Measurements from ENCODE around the gene ATP5F1C. TPM values are rescaled to one million over a fixed set of nuclear protein-coding genes. Genes with fewer than 3 reads are reported as not detected.

ATP5F1C gene
- total and polyA plus RNA-seq, 10 of the 15 experiments (the other 5 are each of a cell fraction or from before 2014, with no cell fraction given), result 307 to 978 (median 454) TPM

DNA sequence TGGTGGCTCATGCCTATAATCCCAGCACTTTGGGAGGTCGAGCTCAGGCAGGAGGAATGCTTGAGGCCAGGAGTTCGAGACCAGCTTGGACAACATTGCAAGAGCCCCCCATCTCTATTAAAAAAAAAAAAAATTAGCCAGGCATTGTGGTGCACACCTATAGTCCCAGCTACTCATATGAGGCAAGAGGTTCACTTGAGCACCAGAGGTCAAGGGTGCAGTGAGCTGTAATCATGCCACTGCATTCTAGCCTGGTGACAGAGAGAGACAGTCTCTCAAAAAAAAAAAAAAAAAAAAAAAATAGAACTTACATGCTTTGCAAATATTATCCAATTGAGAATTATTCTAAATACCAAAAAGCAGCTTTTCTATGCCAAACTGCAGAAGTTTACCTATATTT is 11.2 kb upstream of the ATP5F1C start:
- Histone ChIP-seq H3K27me3 (replicated peaks in 1 of 2; ENCODE audit: control insufficient read depth in 2 of 2, insufficient read depth in 2 of 2, low read length in 1 of 2) (no peaks in the 10 kb centered on the region), H3K9me3 (replicated peaks; ENCODE audit: control insufficient read depth, insufficient read depth, low read length) (no peaks in the 10 kb centered on the region), H3K27ac (ENCODE audit: control insufficient read depth, insufficient read depth) (no peak overlapping the region), H3K4me2 (ENCODE audit: control insufficient read depth, insufficient read depth) (no peak overlapping the region), H2AFZ (ENCODE audit: control insufficient read depth, low read depth, low read length) (no peak overlapping the region), H3K9ac (ENCODE audit: control insufficient read depth, insufficient read depth, low read length) (no peak overlapping the region), H3K36me3 (ENCODE audit: control insufficient read depth in 2 of 2, insufficient read depth in 2 of 2, low read length in 1 of 2) (peaks cover 3 to 34% of the 10 kb centered on the region in 2 experiments), H3K4me3 (no peak overlapping the region), H4K20me1 (ENCODE audit: control insufficient read depth, insufficient read depth) (no peaks in the 10 kb centered on the region), H3K79me2 (ENCODE audit: control insufficient read depth, insufficient read depth, low read length) (no peaks in the 10 kb centered on the region; the same call in 1 of the 2 replicates), H3K4me1 (ENCODE audit: control insufficient read depth, insufficient read depth, low read length) (no peaks in the 10 kb centered on the region)
- ChIA-PET RAD21 (ENCODE audit: unreplicated experiment) (no interaction called here), CTCF (interaction anchor here (1.1 kb wide), 1 partner anchor 21 kb away, joined by 3 read pairs; no protein-coding TSS in a partner anchor), POLR2A (no interaction called here), SMC1A (ENCODE audit: uncharacterized antibody, unreplicated experiment) (interaction anchor here (0.6 to 0.7 kb wide), 2 partner anchors 27 to 1531 kb away, joined by 3 to 4 read pairs; no protein-coding TSS in a partner anchor)
- in situ Hi-C loops (cut with MboI) (no loop called here), intact Hi-C loops (cut with micrococcal nuclease; ENCODE audit: unreplicated experiment) (no loop called here)
- DNase-seq (ENCODE audit: low read depth, low spot score), result no peak
- TF ChIP-seq NR2F1 (conservative IDR thresholded peaks at IDR 0.05) (no peak), MAX (IDR thresholded peaks at IDR 0.05; ENCODE audit: low read depth, low read length) (no peak), NBN (IDR thresholded peaks at IDR 0.05) (no peak), NFIC (IDR thresholded peaks at IDR 0.05; ENCODE audit: low read depth, low read length) (no peak), CHD1 (IDR thresholded peaks at IDR 0.05; ENCODE audit: low read depth, low read length) (no peak), POLR2A (IDR thresholded peaks at IDR 0.05; ENCODE audit: low read depth, low read length) (no peak), TBL1XR1 (IDR thresholded peaks at IDR 0.05; ENCODE audit: low read depth, low read length) (no peak), RELA (IDR thresholded peaks at IDR 0.05; ENCODE audit: borderline replicate concordance, partially characterized antibody) (no peak), PAX8 (IDR thresholded peaks at IDR 0.05) (no peak), NFYB (IDR thresholded peaks at IDR 0.05; ENCODE audit: insufficient read depth, low read depth, low read length) (no peak), ZNF207 (IDR thresholded peaks at IDR 0.05; ENCODE audit: borderline replicate concordance) (no peak), GABPA (IDR thresholded peaks at IDR 0.05; ENCODE audit: low read depth) (no peak), DPF2 (IDR thresholded peaks at IDR 0.05) (no peak), EZH2 (IDR thresholded peaks at IDR 0.05; ENCODE audit: borderline replicate concordance, control insufficient read depth, low read depth, low read length) (no peak), HCFC1 (IDR thresholded peaks at IDR 0.05; ENCODE audit: low read length) (no peak)
- TF ChIP-seq, protein P1, sequence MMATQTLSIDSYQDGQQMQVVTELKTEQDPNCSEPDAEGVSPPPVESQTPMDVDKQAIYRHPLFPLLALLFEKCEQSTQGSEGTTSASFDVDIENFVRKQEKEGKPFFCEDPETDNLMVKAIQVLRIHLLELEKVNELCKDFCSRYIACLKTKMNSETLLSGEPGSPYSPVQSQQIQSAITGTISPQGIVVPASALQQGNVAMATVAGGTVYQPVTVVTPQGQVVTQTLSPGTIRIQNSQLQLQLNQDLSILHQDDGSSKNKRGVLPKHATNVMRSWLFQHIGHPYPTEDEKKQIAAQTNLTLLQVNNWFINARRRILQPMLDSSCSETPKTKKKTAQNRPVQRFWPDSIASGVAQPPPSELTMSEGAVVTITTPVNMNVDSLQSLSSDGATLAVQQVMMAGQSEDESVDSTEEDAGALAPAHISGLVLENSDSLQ (IDR thresholded peaks at IDR 0.05), result no peak
- TF ChIP-seq, protein P2, sequence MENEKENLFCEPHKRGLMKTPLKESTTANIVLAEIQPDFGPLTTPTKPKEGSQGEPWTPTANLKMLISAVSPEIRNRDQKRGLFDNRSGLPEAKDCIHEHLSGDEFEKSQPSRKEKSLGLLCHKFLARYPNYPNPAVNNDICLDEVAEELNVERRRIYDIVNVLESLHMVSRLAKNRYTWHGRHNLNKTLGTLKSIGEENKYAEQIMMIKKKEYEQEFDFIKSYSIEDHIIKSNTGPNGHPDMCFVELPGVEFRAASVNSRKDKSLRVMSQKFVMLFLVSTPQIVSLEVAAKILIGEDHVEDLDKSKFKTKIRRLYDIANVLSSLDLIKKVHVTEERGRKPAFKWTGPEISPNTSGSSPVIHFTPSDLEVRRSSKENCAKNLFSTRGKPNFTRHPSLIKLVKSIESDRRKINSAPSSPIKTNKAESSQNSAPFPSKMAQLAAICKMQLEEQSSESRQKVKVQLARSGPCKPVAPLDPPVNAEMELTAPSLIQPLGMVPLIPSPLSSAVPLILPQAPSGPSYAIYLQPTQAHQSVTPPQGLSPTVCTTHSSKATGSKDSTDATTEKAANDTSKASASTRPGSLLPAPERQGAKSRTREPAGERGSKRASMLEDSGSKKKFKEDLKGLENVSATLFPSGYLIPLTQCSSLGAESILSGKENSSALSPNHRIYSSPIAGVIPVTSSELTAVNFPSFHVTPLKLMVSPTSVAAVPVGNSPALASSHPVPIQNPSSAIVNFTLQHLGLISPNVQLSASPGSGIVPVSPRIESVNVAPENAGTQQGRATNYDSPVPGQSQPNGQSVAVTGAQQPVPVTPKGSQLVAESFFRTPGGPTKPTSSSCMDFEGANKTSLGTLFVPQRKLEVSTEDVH (IDR thresholded peaks at IDR 0.05; ENCODE audit: low read depth, partially characterized antibody), result no peak
- TF ChIP-seq, protein P3, sequence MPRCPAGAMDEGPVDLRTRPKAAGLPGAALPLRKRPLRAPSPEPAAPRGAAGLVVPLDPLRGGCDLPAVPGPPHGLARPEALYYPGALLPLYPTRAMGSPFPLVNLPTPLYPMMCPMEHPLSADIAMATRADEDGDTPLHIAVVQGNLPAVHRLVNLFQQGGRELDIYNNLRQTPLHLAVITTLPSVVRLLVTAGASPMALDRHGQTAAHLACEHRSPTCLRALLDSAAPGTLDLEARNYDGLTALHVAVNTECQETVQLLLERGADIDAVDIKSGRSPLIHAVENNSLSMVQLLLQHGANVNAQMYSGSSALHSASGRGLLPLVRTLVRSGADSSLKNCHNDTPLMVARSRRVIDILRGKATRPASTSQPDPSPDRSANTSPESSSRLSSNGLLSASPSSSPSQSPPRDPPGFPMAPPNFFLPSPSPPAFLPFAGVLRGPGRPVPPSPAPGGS (IDR thresholded peaks at IDR 0.05; ENCODE audit: borderline replicate concordance, insufficient read depth, low read depth, low read length, poor library complexity, severe bottlenecking), result no peak
- FAIRE-seq, result no peak
- BruUV-seq (replicated peaks), result no TSS peak
- ATAC-seq, result no peak
- 96% methylated on average over 2 of the region's 2 CpGs for whole genome bisulfite sequencing (ENCODE audit: insufficient coverage, insufficient replicate concordance, low lambda C conversion rate, missing lambda C conversion rate)
